Duodenal mucosa (tissue), 2 donors: ENCODE data around the gene KITLG.
"Not testable (repeated sequence)": the region's sequence is repeated elsewhere in the genome, so short reads cannot be mapped to it uniquely, and the experiment has no call there.

Experiments
- H3K27ac ChIP-seq: one replicate; pipeline ENCODE4 v1.7.0; 2013; ENCODE audit warnings: low read depth, low read length
- H3K27me3 ChIP-seq, 2 donors: one replicate each; pipeline ENCODE4 v1.7.0; 2013; ENCODE audit warnings: low read length in 2 of 2, control low read depth in 1 of 2; ENCODE audit not compliant: insufficient read depth in 2 of 2, control insufficient read depth in 1 of 2
- H3K36me3 ChIP-seq, 2 donors: one replicate each; pipeline ENCODE4 v1.7.0; 2013; ENCODE audit warnings: low read length in 2 of 2, control low read depth in 1 of 2; ENCODE audit not compliant: insufficient read depth in 2 of 2, control insufficient read depth in 1 of 2
- H3K4me1 ChIP-seq, 2 donors: one replicate each; pipeline ENCODE4 v1.7.0; 2013; ENCODE audit warnings: low read length in 2 of 2, control low read depth in 1 of 2; ENCODE audit not compliant: insufficient read depth in 2 of 2, control insufficient read depth in 1 of 2
- H3K4me3 ChIP-seq, 2 donors: one replicate each; pipeline ENCODE4 v1.7.0; 2013; ENCODE audit warnings: low read length in 2 of 2, low read depth in 1 of 2
- H3K9ac ChIP-seq, 2 donors: one replicate each; pipeline ENCODE4 v1.7.0; 2013; ENCODE audit warnings: low read length in 2 of 2, low read depth in 1 of 2
- H3K9me3 ChIP-seq, 2 donors: one replicate each; pipeline ENCODE4 v1.7.0; 2013; ENCODE audit warnings: low read length in 2 of 2, control low read depth in 1 of 2; ENCODE audit not compliant: control insufficient read depth in 1 of 2

KITLG gene

DNA sequence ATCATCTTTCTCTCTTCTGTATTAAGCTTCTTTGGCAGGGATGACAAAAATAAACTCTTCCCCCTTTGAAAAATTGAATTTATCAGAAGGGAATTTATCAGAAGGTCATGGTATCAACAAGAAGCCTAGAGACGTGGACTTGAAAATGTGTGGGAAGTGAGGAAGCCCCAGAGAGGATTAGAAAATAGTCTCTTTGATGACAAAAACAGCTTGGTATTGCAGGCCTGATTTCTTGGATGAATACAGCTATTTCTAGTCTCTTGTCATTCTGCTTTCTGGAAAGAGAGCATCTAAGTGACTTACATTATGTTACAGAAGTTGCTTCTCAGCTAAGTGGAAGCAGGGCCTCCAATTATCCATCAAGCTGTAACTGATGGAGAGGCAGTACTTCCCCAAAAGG, 111.1 kb downstream of the KITLG start:
- Histone ChIP-seq H3K9ac (no peak overlapping the region), H3K9me3 (no peaks in the 10 kb centered on the region), H3K4me3 (no peak overlapping the region)

DNA sequence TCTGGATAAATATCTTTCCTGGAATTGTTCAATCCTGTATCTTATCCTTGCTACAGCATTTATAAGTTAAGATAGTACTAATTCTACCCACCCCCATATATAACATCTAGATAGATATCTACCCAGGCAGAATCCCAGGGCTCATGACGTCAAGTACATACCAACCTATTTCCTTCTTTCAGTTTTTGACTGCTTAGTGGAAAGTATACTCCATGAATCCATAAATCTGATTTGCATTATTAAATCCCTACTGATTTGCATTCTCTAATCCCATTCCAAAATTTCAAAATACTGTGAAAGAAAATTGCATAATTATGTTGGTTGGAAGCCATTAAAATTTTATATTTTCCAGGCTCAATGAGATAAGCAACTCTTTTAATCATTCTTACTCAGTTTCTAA, 111.7 kb downstream of the KITLG start:
- H3K4me1 ChIP-seq, result no peaks in the 10 kb centered on the region
- no peaks in the 10 kb centered on the region for H3K36me3 ChIP-seq
- H3K27me3 ChIP-seq, result no peaks in the 10 kb centered on the region
- H3K27ac ChIP-seq, result no peak overlapping the region
- H3K9me3 ChIP-seq, result no peaks in the 10 kb centered on the region
- H3K9ac ChIP-seq, result no peak overlapping the region
- no peak overlapping the region for H3K4me3 ChIP-seq

More for the DNA sequence above, 111.1 kb downstream of the KITLG start:
- no peaks in the 10 kb centered on the region for H3K4me1 ChIP-seq
- H3K27me3 ChIP-seq, result no peaks in the 10 kb centered on the region
- no peak overlapping the region for H3K27ac ChIP-seq
- H3K36me3 ChIP-seq, result no peaks in the 10 kb centered on the region

DNA sequence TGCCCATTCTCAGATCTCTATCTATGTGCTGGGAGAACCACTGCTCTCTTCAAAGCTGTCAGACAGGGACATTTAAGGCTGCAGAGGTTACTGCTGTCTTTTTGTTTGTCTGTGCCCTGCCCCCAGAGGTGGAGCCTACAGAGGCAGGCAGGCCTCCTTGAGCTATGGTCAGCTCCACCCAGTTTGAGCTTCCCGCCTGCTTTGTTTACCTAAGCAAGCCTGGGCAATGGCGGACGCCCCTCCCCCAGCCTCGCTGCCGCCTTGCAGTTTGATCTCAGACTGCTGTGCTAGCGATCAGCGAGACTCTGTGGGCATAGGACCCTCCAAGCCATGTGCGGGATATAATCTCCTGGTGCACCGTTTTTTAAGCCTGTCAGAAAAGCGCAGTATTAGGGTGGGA, 113.6 kb downstream of the KITLG start:
- H3K36me3 ChIP-seq, H3K9ac ChIP-seq, H3K9me3 ChIP-seq, H3K4me1 ChIP-seq, H3K27ac ChIP-seq, H3K27me3 ChIP-seq, H3K4me3 ChIP-seq: not testable (repeated sequence)

DNA sequence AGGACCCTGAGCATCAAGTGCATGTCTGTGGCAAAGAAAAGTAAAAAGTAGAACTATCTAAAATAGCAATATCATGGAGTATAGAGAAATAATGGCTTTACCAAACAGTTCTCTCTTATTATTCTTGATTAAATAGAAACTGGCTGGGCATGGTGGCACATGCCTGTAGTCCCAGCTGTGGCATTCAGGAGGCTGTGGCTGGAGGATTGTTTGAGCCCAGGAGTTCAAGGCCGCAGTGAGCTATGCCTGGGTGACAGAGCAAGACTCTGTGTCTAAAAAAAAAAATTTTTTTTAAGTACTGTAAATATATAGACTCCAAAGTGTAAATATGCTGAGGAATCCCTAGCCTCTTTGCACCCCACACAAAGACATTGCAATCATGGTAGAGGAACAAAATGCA, 121.9 kb downstream of the KITLG start:
- Histone ChIP-seq H3K9ac (no peak overlapping the region), H3K27ac (no peak overlapping the region), H3K9me3 (no peaks in the 10 kb centered on the region), H3K4me1 (no peaks in the 10 kb centered on the region), H3K4me3 (no peak overlapping the region), H3K27me3 (no peaks in the 10 kb centered on the region), H3K36me3 (no peaks in the 10 kb centered on the region)

DNA sequence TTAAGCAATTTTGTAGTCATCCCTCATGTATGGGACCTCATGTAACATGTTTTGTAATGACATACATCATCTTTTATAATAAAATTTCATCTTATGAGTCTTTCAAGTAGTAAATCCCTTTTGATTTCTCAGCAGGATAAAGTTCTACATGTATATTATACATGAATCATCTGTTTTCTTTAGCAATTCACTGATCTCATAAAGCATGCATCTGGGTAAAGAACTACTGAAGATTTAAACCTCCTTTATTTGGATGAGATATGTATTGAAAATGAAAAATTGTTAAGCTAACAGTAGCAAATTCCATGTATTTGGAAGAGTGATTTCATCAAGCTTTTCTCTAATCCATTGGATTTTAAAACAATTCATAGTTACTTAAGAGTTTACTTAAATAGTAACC, 126.9 kb downstream of the KITLG start:
- no peaks in the 10 kb centered on the region for H3K9me3 ChIP-seq
- no peak overlapping the region for H3K9ac ChIP-seq
- H3K27ac ChIP-seq, result no peak overlapping the region
- no peak overlapping the region for H3K4me3 ChIP-seq
- no peaks in the 10 kb centered on the region for H3K36me3 ChIP-seq
- no peaks in the 10 kb centered on the region for H3K27me3 ChIP-seq
- H3K4me1 ChIP-seq, result no peaks in the 10 kb centered on the region

DNA sequence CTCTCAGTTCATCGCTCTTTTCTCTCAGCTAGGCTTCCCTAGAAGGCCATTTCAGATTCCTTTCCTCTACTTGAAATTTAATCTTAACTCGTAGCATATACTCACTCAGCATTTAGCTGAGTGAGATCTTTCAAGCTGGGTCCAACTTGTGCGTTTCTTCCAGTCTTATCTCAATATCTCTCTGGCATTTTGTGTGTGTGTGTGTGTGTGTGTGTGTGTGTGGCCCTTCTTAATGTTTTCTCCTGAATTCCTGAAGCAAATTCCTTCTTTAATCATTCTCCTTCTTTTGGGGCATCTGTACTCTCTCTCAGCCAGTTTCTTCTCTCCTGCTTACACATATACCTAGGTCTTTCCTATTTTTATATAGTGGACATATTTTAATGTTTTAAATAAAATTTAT, 129.1 kb downstream of the KITLG start:
- no peaks in the 10 kb centered on the region for H3K36me3 ChIP-seq
- H3K27ac ChIP-seq, result no peak overlapping the region
- H3K9me3 ChIP-seq, result no peaks in the 10 kb centered on the region
- H3K4me3 ChIP-seq, result no peak overlapping the region
- no peaks in the 10 kb centered on the region for H3K27me3 ChIP-seq
- no peaks in the 10 kb centered on the region for H3K4me1 ChIP-seq
- no peak overlapping the region for H3K9ac ChIP-seq

DNA sequence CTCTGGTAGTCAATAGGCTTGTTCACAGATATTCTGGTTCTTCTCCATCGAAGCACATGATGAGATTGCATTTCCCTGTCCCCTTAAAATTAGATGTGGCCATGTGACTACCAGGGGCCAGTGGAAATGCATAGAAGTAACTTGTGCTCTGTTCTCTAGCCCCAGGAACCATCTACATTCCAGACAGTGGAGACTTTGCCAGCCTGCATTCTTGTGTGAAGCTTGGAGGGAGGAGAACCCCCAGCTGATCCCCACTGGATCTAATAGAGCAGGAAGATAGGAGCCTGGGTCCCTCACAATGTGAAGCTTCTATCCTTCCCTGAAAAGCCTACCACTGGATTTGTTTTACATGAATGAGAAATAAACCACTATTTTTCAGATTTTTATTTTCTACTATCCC, 130.1 kb downstream of the KITLG start:
- no peaks in the 10 kb centered on the region for H3K27me3 ChIP-seq
- H3K4me3 ChIP-seq, result no peak overlapping the region
- H3K9ac ChIP-seq, result no peak overlapping the region
- H3K36me3 ChIP-seq, result no peaks in the 10 kb centered on the region
- H3K27ac ChIP-seq, result no peak overlapping the region
- H3K4me1 ChIP-seq, result no peaks in the 10 kb centered on the region
- no peaks in the 10 kb centered on the region for H3K9me3 ChIP-seq

DNA sequence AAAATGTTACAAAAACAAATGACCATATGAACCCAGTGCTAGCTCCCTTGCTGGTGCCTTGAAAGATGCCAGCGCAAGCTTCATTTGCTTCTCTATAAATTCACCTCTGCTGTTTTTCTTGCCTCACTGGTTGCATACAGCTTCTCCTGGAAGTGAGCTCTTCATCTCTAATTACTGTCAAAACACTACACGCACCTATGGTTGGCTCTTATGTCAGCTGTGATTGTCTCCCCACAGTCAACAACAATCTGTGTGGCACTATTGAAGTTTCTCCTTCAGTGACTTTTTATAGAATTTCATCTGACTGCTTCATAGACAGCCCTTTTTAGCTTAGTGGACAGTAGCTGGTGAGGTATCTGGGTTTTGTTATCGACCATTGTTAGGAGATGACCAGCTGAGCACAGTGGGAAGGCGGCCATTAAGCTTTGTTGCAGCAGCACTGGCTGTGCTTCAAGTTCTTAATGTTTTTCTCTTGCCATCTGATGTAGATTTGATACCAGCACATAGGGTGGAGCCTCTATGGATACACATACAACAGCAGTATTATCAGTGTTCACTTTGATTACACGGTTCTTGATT, 131.8 kb downstream of the KITLG start:
- H3K4me3 ChIP-seq, result no peak overlapping the region
- no peak overlapping the region for H3K9ac ChIP-seq
- no peaks in the 10 kb centered on the region for H3K36me3 ChIP-seq

DNA sequence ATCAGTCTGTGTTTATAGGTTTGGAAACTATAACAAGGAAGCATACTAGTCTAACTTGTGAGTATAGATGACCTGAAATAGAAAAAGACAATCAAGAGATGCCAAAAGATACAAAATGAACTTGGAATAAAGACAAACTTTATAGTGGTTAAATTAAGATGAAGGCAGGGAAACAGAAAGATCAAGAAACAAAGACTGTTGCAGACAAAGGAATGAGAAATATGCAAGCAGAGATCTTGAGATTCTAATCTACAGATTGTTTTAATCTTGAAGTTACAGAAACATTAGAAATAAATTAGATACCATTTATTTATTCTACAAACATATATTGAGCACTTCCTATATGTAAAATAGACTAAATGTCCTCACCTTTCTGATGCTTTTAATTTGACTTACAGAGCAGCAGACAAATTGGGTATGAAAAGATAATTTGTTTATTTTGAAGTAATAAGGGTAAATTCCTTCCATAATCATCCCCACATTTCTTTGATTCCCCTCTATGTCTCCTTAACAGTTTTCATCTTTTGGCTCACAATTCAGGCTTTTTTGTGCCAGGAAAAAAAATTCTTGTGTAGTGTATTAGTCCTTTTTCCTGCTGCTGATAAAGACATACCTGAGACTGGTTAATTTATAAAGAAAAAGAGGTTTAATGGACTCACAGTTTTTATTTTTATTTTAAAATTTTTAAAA, 134.4 kb downstream of the KITLG start:
- no peaks in the 10 kb centered on the region for H3K4me1 ChIP-seq
- H3K9ac ChIP-seq, result no peak overlapping the region
- H3K27me3 ChIP-seq, result no peaks in the 10 kb centered on the region
- no peak overlapping the region for H3K27ac ChIP-seq
- H3K36me3 ChIP-seq, result no peaks in the 10 kb centered on the region
- H3K9me3 ChIP-seq, result no peaks in the 10 kb centered on the region
- no peak overlapping the region for H3K4me3 ChIP-seq

More for the DNA sequence above, 131.8 kb downstream of the KITLG start:
- no peaks in the 10 kb centered on the region for H3K9me3 ChIP-seq
- H3K27ac ChIP-seq, result no peak overlapping the region
- H3K4me1 ChIP-seq, result no peaks in the 10 kb centered on the region
- no peaks in the 10 kb centered on the region for H3K27me3 ChIP-seq

DNA sequence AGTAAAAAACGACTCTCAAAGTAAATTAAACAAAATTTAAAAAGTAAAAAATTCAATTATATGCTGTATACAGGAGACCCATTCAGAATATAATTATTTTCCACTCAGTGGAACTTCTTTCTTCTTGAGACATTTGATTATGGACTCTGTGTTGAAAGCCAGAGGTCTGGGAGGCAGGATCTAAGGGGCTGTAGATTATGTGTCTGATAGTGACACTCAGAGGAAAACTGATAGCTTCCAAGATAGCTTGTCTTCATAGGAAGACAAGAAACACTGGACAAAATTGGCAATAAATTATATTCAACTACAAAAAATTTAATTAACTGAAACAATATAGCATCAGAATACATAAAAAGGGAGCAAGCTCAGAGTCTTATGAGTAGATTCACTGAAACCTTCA, 135.8 kb downstream of the KITLG start:
- Histone ChIP-seq H3K36me3 (no peaks in the 10 kb centered on the region), H3K4me3 (no peak overlapping the region), H3K27me3 (no peaks in the 10 kb centered on the region), H3K27ac (no peak overlapping the region), H3K9ac (no peak overlapping the region), H3K9me3 (no peaks in the 10 kb centered on the region), H3K4me1 (no peaks in the 10 kb centered on the region)
